HPDE6-E6E7 (cell line): Measurements from ENCODE around the gene ZFP57.

Experiments used
- DNase-seq: peaks from one replicate; pipeline ENCODE4 v3.0.0; 2011; ENCODE audit warnings: missing footprints; ENCODE audit errors: extremely low spot score

Gene ZFP57

DNA sequence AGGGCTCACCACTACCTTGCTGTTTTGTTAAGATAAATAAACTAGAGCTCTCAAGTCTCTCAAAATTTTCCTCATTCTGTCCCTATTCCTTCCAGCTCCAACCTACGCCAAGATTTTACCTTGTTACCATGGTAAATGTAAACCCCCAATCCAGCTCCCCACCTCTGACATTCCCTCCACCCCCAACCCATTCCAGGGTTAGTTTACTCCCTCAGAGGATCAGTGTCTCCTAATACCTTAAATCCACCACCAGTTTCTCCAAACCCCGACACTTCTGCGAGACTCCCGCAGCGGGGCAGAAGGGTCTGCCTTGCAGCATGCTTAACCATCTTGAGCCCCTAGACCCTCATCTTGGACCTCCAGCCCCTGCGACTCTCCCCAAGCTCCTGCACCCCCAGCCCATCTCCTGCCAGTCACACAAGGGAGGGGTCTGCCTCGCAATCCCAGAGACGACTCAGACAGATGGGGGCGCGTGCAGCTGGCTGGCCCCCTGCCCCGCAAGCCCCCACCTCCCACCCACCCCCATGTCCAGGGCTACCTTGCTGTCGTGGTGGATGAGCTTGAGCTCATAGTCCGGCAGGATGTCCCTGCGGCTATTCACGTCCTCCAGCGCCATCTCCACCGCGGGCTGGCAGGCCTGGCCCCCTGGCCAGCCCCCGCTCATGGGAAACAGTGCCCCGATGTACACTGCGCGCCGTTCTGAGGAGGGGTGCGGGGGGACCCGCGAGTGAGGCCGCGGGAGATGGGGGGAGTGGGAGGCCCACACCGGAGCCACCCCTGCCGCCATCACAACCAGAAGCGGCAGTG, 53.8 kb downstream of the ZFP57 start:
- no peak for DNase-seq

DNA sequence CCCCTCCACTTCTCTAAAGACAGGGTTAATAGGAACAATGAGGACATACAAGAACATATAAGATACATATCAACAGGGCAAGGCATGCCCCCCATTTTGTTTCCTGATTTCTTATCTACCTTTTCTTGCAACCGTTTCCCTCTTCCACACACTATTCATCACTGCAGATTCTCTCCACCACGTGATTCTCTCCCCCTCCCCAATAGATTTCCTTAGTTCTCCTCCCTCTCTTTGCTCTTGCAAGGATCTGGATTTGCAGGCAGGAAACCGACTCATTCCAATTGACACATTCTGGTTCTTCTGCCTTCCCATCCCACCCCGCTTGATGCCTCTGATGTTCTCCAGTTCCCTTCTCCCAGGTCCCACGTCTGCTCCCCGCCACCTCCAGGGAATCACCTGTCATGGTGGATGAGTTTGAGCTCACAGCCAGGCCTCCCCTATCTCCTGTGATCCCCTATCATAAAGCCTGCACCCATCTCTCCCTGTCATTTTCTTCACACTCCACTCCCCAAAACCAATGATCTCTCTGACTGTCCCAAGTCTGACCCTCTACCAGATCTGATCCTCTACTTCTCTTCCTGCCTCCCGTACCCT, 55.5 kb downstream of the ZFP57 start:
- DNase-seq = no peak

DNA sequence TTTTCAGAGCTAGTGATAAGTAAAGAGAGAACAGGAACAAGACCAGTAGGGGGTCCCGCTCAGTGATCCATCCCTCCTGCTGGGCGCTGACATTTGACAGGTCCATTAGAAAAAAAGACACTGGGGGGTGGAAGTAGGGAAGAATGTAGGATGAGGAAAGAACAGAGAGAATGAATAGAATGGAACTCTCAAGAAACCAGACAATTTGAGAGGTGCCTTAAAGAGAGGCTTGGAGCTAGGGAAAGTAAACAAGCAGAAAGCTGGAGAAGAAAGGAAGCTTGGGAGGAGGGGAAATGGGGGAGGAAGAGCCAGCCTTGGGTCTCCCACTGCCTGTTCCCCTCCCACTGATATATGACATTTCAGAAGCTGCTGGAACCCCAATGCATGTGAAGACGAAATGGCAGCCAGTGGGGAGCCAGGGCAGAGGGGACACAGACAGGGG, 56.4 kb downstream of the ZFP57 start:
- DNase-seq = no peak
